Skin epidermis (tissue), 12 donors: Measurements from ENCODE around the gene NIP7.

Source experiments
- H3K27ac ChIP-seq, 21 experiments: fragments of 200-600 bp; sonication (generic) in 11 of 21; one replicate each; pipeline ENCODE4 v1.5.0; 2020; ENCODE audit warnings: mild to moderate bottlenecking in 3 of 21, inconsistent platforms in 2 of 21, moderate library complexity in 2 of 21
- H3K4me3 ChIP-seq, 7 experiments: fragments of 200-600 bp; sonication (generic) in 2 of 7; one replicate each; pipeline ENCODE4 v1.5.0; 2020; ENCODE audit warnings: inconsistent platforms in 2 of 7, mild to moderate bottlenecking in 2 of 7, moderate library complexity in 1 of 7

Gene NIP7

DNA sequence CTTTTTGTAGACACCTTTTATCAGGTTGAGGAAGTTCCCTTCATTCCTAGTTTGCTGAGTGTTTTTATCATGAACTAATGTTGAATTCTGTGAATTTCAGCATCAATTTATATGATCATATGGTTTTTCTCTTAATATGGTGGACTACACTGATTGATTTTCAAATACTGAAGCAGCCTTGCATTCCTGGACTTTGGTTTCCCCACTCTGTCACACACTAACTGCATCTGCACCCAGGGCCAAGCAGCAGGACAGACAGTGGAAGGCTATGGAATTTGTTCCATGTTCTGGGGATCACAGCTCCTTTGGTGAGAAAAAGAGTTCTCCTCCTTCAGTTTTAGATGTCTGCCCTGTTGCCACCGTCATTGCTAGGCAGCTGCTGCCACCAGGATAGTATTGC is 38.5 kb downstream of the NIP7 start:
- no peak overlapping the region for H3K27ac ChIP-seq
- H3K4me3 ChIP-seq: no peak overlapping the region

DNA sequence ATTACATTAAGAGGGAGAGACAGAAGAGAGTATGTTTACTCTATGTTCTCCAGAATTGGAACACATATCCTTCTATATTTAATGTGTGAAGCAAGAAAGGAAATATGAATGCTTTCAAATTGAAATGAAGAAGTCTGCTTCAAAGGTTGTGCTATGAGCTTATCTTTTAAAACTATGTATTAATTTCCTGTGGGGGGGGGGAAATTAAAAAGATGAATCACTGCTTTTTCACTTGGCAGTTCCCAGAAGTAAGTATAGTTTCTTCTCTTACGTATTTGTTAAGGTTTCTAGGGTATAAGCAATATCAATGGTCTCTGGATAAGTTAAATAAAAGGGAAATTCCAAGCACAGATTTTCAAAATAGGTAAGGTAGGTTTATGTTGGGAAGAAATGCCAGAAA is 39.2 kb downstream of the NIP7 start:
- Histone ChIP-seq H3K27ac (no peak overlapping the region), H3K4me3 (no peak overlapping the region)

DNA sequence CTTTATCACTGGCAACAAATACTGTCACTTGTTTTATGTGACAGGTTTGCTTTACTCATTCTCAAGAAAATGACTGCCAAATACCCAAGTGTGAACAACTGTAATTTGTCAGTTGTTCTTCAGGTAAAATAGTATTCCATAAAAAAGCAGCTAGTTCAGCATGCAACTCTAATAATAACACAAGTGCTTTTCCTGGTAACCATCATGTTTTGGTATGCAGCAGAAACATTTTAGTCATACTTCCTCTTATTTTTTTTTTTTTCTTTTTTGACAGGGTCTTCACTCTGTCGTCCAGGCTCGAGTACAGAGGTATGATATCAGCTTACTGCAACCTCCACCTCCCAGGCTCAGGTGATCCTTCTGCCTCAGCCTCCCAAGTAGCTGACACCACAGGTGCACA is 41.7 kb downstream of the NIP7 start:
- H3K27ac ChIP-seq: peak overlapping the region in 3 of 21 experiments; percentile 7 to 42 (median 33)
- no peak overlapping the region for H3K4me3 ChIP-seq

DNA sequence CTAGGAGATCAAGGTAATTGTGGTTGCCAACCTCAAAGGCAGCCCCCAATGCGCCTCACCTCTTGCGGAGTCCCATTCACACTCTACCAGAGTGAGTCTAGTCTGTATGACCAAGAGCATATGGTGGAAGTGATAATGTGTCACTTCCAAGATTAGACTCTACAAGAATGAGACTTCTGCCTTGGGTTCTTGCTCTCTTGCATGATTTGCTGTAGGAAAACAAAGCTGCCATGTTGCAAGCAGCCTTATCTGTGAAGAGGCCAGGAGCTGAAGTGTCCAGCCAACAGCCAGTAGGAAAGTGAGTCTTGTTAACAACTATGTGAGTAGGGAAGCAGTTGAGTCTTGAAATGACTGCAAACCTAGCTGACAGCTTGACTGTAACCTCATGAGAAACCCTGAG is 42.8 kb downstream of the NIP7 start:
- H3K4me3 ChIP-seq: no peak overlapping the region
- H3K27ac ChIP-seq: no peak overlapping the region

DNA sequence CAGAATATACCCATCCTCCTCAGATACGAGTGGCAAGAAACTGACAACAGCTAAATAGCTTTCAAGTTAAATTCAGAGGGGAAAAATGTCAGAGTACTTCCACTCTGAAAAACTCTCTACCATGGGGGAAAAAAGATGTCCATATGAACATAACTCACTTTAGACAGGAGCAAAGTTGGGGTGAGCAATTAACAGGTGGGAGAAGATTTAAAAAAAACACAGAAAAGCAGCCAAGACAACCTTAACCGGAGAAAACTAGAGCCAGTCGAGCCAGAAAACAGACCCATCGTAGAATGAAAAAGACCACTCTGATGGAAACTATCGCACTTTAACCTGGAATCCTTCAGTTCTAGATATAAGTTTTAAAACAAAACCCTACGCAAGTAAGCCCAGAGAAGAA is 45.4 kb downstream of the NIP7 start:
- peak overlapping the region in 20 of 21 experiments; percentile 70 to 97 (median 90) for H3K27ac ChIP-seq
- peak overlapping the region; percentile 59 to 88 (median 69) for H3K4me3 ChIP-seq

DNA sequence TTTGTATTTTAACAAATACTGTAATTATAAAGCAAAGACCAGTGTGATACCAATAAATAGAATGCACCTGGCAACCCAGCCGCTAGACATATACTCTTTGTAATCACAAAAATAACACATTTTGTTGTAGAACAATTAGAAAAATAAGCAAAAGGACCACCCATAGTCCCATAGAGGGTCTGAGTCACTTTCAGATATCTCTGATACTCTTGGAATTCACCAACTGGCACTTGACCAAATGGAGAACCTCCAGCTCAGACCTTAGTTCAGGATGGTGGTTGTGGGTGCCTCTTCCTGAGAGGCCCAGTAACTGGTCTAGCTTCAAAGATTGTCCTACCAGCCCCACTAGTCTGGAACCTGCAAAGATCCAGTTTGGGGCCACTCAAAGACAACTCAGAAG is 47.0 kb downstream of the NIP7 start:
- Histone ChIP-seq H3K27ac (peak overlapping the region in 3 of 21 experiments; percentile 82 to 97 (median 92)), H3K4me3 (peak overlapping the region in 4 of 7 experiments; percentile 60 to 80 (median 67))
